ENCODE data around the gene HS6ST1. TPM values are rescaled to one million over a fixed set of nuclear protein-coding genes. Genes with fewer than 3 reads are reported as not detected.
A peak's percentile ranks its signal among the peaks of the same experiment; 100 is the strongest.

HS6ST1 gene
- total and polyA plus RNA-seq, 7 donors: 13.6 to 90.9 (median 38.9) TPM

- DNase-seq (peak; percentile 21 to 48), ATAC-seq (peak; percentile 17 to 56 (median 32))
- no peak for TF ChIP-seq CTCF (IDR thresholded peaks at IDR 0.05)
- no peak overlapping the region for H3K4me3 ChIP-seq
- no peaks in the 10 kb centered on the region for H3K9me3 ChIP-seq
- 59 to 73% (median 71%) methylated on average over 11 of the region's 11 CpGs for WGBS, 3 donors
- no peaks in the 10 kb centered on the region for H3K27me3 ChIP-seq (ENCODE audit: insufficient read depth in 3 of 3, low read length in 2 of 3)
- H3K4me1 ChIP-seq: peaks cover 78% of the 10 kb centered on the region
- H3K27ac ChIP-seq: peak overlapping the region; percentile 72
- H3K36me3 ChIP-seq (ENCODE audit: insufficient read depth in 1 of 2, low read depth in 1 of 2): no peaks in the 10 kb centered on the region
- intact Hi-C loops (cut with DNase I): no loop called here
Observed at GRCh38 chr2:128311755-128312341, 6.8 kb downstream of the HS6ST1 start.

- TF ChIP-seq CTCF (IDR thresholded peaks at IDR 0.05): no peak
- Histone ChIP-seq H3K27ac (peak overlapping the region; percentile 72), H3K27me3 (ENCODE audit: insufficient read depth in 3 of 3, low read length in 2 of 3) (no peaks in the 10 kb centered on the region), H3K9me3 (no peaks in the 10 kb centered on the region), H3K4me1 (peaks cover 81% of the 10 kb centered on the region), H3K36me3 (ENCODE audit: insufficient read depth in 1 of 2, low read depth in 1 of 2) (no peaks in the 10 kb centered on the region), H3K4me3 (no peak overlapping the region)
- intact Hi-C loops (cut with DNase I): no loop called here
- no peak for ATAC-seq
- DNase-seq: peak; percentile 12 to 14
- WGBS, 3 donors: 92 to 100% (median 97%) methylated on average over 7 of the region's 7 CpGs
Observed at GRCh38 chr2:128311216-128311754, 7.4 kb downstream of the HS6ST1 start.

- no peaks in the 10 kb centered on the region for H3K36me3 ChIP-seq (ENCODE audit: insufficient read depth in 1 of 2, low read depth in 1 of 2)
- intact Hi-C loops (cut with DNase I): no loop called here
- H3K27me3 ChIP-seq (ENCODE audit: insufficient read depth in 3 of 3, low read length in 2 of 3): no peaks in the 10 kb centered on the region
- no peak overlapping the region for H3K4me3 ChIP-seq
- H3K27ac ChIP-seq: peak overlapping the region; percentile 81
- WGBS, 3 donors: 81 to 90% (median 81%) methylated on average over 4 of the region's 4 CpGs
- TF ChIP-seq CTCF (IDR thresholded peaks at IDR 0.05): no peak
- H3K9me3 ChIP-seq: no peaks in the 10 kb centered on the region
- DNase-seq (peak in 1 of 2 donors; percentile 45), ATAC-seq (no peak)
- H3K4me1 ChIP-seq: peaks cover 81% of the 10 kb centered on the region
Observed at GRCh38 chr2:128310761-128311160, 7.9 kb downstream of the HS6ST1 start.

GRCh38 chr2:128310094-128310716, 8.5 kb downstream of the HS6ST1 start:
- H3K36me3 ChIP-seq (ENCODE audit: insufficient read depth in 1 of 2, low read depth in 1 of 2): no peaks in the 10 kb centered on the region
- intact Hi-C loops (cut with DNase I): no loop called here
- peak overlapping the region; percentile 81 for H3K27ac ChIP-seq
- peaks cover 85% of the 10 kb centered on the region for H3K4me1 ChIP-seq
- H3K9me3 ChIP-seq: no peaks in the 10 kb centered on the region
- peak in 1 of 2 donors; percentile 48 for DNase-seq
- no peak for TF ChIP-seq CTCF (IDR thresholded peaks at IDR 0.05)
- H3K27me3 ChIP-seq (ENCODE audit: insufficient read depth in 3 of 3, low read length in 2 of 3): no peaks in the 10 kb centered on the region
- 80 to 88% (median 85%) methylated on average over 12 of the region's 12 CpGs for WGBS, 3 donors
- no peak for ATAC-seq
- peak overlapping the region; percentile 20 for H3K4me3 ChIP-seq
